Upper lobe of right lung (tissue), 1 donor: ENCODE results near the gene CPNE8. TPM values are rescaled to one million over a fixed set of nuclear protein-coding genes. Genes with fewer than 3 reads are reported as not detected.
A peak's percentile ranks its signal among the peaks of the same experiment; 100 is the strongest.

Experiments
- ATAC-seq: fragments of 200-7000 bp; cut with Tn5 transposase; one replicate; pipeline ENCODE4 v1.9.1; 2020; ENCODE audit warnings: mild to moderate bottlenecking, moderate library complexity
- DNase-seq: peaks from one replicate; pipeline ENCODE4 v3.0.0-alpha.2; 2020
- H3K27ac ChIP-seq: fragments of 200-600 bp; one replicate; pipeline ENCODE4 v1.8.0; 2022
- H3K27me3 ChIP-seq: fragments of 200-600 bp; one replicate; pipeline ENCODE4 v1.8.0; 2022; ENCODE audit warnings: mild to moderate bottlenecking
- H3K36me3 ChIP-seq: fragments of 200-600 bp; one replicate; pipeline ENCODE4 v1.8.0; 2022
- H3K4me1 ChIP-seq: fragments of 200-600 bp; one replicate; pipeline ENCODE4 v1.8.0; 2022
- H3K4me3 ChIP-seq: fragments of 200-600 bp; one replicate; pipeline ENCODE4 v1.8.0; 2022; ENCODE audit warnings: mild to moderate bottlenecking
- H3K9me3 ChIP-seq: fragments of 200-600 bp; one replicate; pipeline ENCODE4 v1.8.0; 2022
- CTCF ChIP-seq: fragments of 200-600 bp; IDR thresholded peaks from one replicate; pipeline ENCODE4 v1.8.0; 2022; ENCODE audit warnings: antibody characterized with exemption
- intact Hi-C: fragments of 100-400 bp; cut with DNase I; formaldehyde crosslinking; loops from one replicate; pipeline ENCODE4 v1.11.0; 2022
- long read RNA-seq: library from polyadenylated mRNA; unstranded; transcript quantifications from one replicate; pipeline ENCODE4 v2.0.0, GENCODE V29; 2021
- total RNA-seq: library from RNA; stranded (reverse); fragmentation: NEBNext Ultra II Directional; extraction: Animal tissue kit (Norgen Biotek cat#: 25700); gene quantifications from one replicate; pipeline ENCODE4 v1.2.1, GENCODE V29; 2021
- donor health status: DM: no; HTN: yes; CAD: no; lungs with severe emphysema.

Gene CPNE8
- 32.1 TPM for total RNA-seq
- long read RNA-seq, transcript CPNE8-201 (20 exons, 3,489 nt): major isoform, 13 of 21 reads
- long read RNA-seq, partial matches to known transcripts: 3 of 21 reads
- long read RNA-seq, other reads (novel, unspliced or antisense): 5 of 21 reads

GRCh38 chr12:38905480-38906351 lies at the start of gene CPNE8:
Gene CPNE8, minus strand, starts transcription at chr12:38905591. Its CDS starts 57 bp downstream, at chr12:38905534.
- Histone ChIP-seq H3K4me3 (peak within 1 kb of the TSS; percentile 85), H3K4me1 (peaks cover 14% of the 10 kb centered on the region), H3K9me3 (no peaks in the 10 kb centered on the region), H3K27ac (peak within 1 kb of the TSS; percentile 95), H3K27me3 (no peaks in the 10 kb centered on the region), H3K36me3 (no peaks in the 10 kb centered on the region)
- DNase-seq (peak; percentile 93), ATAC-seq (peak; percentile 89)
- intact Hi-C loops: no loop called here
- TF ChIP-seq CTCF: no peak

GRCh38 chr12:38954238-38954873 lies 49.0 kb upstream of the CPNE8 start:
- TF ChIP-seq CTCF: no peak
- no peak overlapping the region for H3K4me3 ChIP-seq
- DNase-seq (no peak), ATAC-seq (no peak)
- intact Hi-C loops: no loop called here
- H3K4me1 ChIP-seq: no peaks in the 10 kb centered on the region
- H3K9me3 ChIP-seq: no peaks in the 10 kb centered on the region
- H3K27ac ChIP-seq: no peak overlapping the region
- no peaks in the 10 kb centered on the region for H3K27me3 ChIP-seq
- H3K36me3 ChIP-seq: no peaks in the 10 kb centered on the region

GRCh38 chr12:38949363-38949762 lies 44.0 kb upstream of the CPNE8 start:
- Histone ChIP-seq H3K27ac (no peak overlapping the region), H3K9me3 (no peaks in the 10 kb centered on the region), H3K27me3 (no peaks in the 10 kb centered on the region), H3K36me3 (no peaks in the 10 kb centered on the region), H3K4me3 (no peak overlapping the region), H3K4me1 (no peaks in the 10 kb centered on the region)
- intact Hi-C loops: no loop called here
- no peak for ATAC-seq
- TF ChIP-seq CTCF: no peak
- DNase-seq: no peak

GRCh38 chr12:38934686-38935085 lies 29.3 kb upstream of the CPNE8 start:
- no peaks in the 10 kb centered on the region for H3K4me1 ChIP-seq
- H3K27ac ChIP-seq: no peak overlapping the region
- intact Hi-C loops: no loop called here
- H3K4me3 ChIP-seq: no peak overlapping the region
- ATAC-seq: no peak
- H3K27me3 ChIP-seq: no peaks in the 10 kb centered on the region
- TF ChIP-seq CTCF: no peak
- DNase-seq: no peak
- H3K36me3 ChIP-seq: no peaks in the 10 kb centered on the region
- no peaks in the 10 kb centered on the region for H3K9me3 ChIP-seq

GRCh38 chr12:38934078-38934584 lies 28.7 kb upstream of the CPNE8 start:
- no peak for TF ChIP-seq CTCF
- Histone ChIP-seq H3K4me1 (no peaks in the 10 kb centered on the region), H3K36me3 (no peaks in the 10 kb centered on the region), H3K9me3 (no peaks in the 10 kb centered on the region), H3K4me3 (no peak overlapping the region), H3K27me3 (no peaks in the 10 kb centered on the region), H3K27ac (no peak overlapping the region)
- intact Hi-C loops: no loop called here
- ATAC-seq (no peak), DNase-seq (no peak)
